Activated T-helper 1 cell treated with anti-CD3 and anti-CD28 coated beads, Interleukin-12 subunit alpha, Interleukin-12 subunit beta, Interleukin-2, Interleukin-4 antibody, amounts not matched to agents 30 ng/mL and 10 ng/mL and 1 ng/mL, durations not matched to agents 14 hours and 24 hours and 36 hours (primary cell): ENCODE measurements around the gene TMEM100. TPM values are rescaled to one million over a fixed set of nuclear protein-coding genes. Genes with fewer than 3 reads are reported as not detected.

Experiments used
- DNase-seq: peaks from one replicate; pipeline ENCODE4 v3.0.0; 2021; ENCODE audit warnings: low spot score
- H3K27ac Mint-ChIP-seq: one replicate; pipeline ENCODE4 v1.8.0; 2021; ENCODE audit warnings: mild to moderate bottlenecking, mixed read lengths
- H3K27me3 Mint-ChIP-seq: one replicate; pipeline ENCODE4 v1.8.0; 2022; ENCODE audit warnings: mild to moderate bottlenecking, moderate library complexity, mixed read lengths; ENCODE audit not compliant: insufficient read depth
- H3K36me3 Mint-ChIP-seq: one replicate; pipeline ENCODE4 v1.8.0; 2021; ENCODE audit warnings: low read depth, mixed read lengths
- H3K4me1 Mint-ChIP-seq: one replicate; pipeline ENCODE4 v1.8.0; 2021; ENCODE audit warnings: low read depth, mixed read lengths
- H3K4me3 Mint-ChIP-seq: one replicate; pipeline ENCODE4 v1.8.0; 2021; ENCODE audit warnings: mild to moderate bottlenecking, moderate library complexity, mixed read lengths
- H3K9me3 Mint-ChIP-seq: one replicate; pipeline ENCODE4 v1.8.0; 2021; ENCODE audit warnings: mixed read lengths
- intact Hi-C: fragments of 100-400 bp; cut with micrococcal nuclease; formaldehyde crosslinking; loops from one replicate; pipeline ENCODE4 v1.15.1; 2024
- total RNA-seq: library from RNA; stranded (reverse); gene quantifications from 2 replicates; pipeline ENCODE4 v1.2.3, GENCODE V29; 2022

The TMEM100 gene
- total RNA-seq, 1 donor from 2014 or later, result not detected

- Mint-ChIP-seq H3K27ac (no peak overlapping the region), H3K9me3 (no peaks in the 10 kb centered on the region), H3K27me3 (peaks cover 17% of the 10 kb centered on the region), H3K4me1 (peaks cover 2% of the 10 kb centered on the region), H3K4me3 (no peak overlapping the region), H3K36me3 (no peaks in the 10 kb centered on the region)
- intact Hi-C loops, result loop anchor here (10.0 kb wide), 1 partner anchor 574 kb away; no protein-coding TSS in a partner anchor
- no peak for DNase-seq
Measured at GRCh38 chr17:55740511-55741355, 18.1 kb upstream of the TMEM100 start.

GRCh38 chr17:55737976-55738501, 15.4 kb upstream of the TMEM100 start:
- H3K4me3 Mint-ChIP-seq, result no peak overlapping the region
- peaks cover 9% of the 10 kb centered on the region for H3K27me3 Mint-ChIP-seq
- H3K4me1 Mint-ChIP-seq, result peaks cover 21% of the 10 kb centered on the region
- intact Hi-C loops, result no loop called here
- no peak overlapping the region for H3K27ac Mint-ChIP-seq
- H3K36me3 Mint-ChIP-seq, result no peaks in the 10 kb centered on the region
- DNase-seq, result no peak
- H3K9me3 Mint-ChIP-seq, result no peaks in the 10 kb centered on the region

- intact Hi-C loops, result loop anchor here (2.0 kb wide), 2 partner anchors 17 to 285 kb away; no protein-coding TSS in a partner anchor
- no peaks in the 10 kb centered on the region for H3K36me3 Mint-ChIP-seq
- peaks cover 21% of the 10 kb centered on the region for H3K4me1 Mint-ChIP-seq
- no peak overlapping the region for H3K27ac Mint-ChIP-seq
- peaks cover 14% of the 10 kb centered on the region for H3K27me3 Mint-ChIP-seq
- no peak overlapping the region for H3K4me3 Mint-ChIP-seq
- DNase-seq, result peak; percentile 6
- no peaks in the 10 kb centered on the region for H3K9me3 Mint-ChIP-seq
Measured at GRCh38 chr17:55735731-55736405, 13.2 kb upstream of the TMEM100 start.

GRCh38 chr17:55734128-55734781, 11.6 kb upstream of the TMEM100 start:
- Mint-ChIP-seq H3K36me3 (no peaks in the 10 kb centered on the region), H3K4me3 (no peak overlapping the region), H3K27me3 (peaks cover 13% of the 10 kb centered on the region), H3K9me3 (no peaks in the 10 kb centered on the region), H3K27ac (peak overlapping the region; percentile 50), H3K4me1 (peaks cover 21% of the 10 kb centered on the region)
- DNase-seq, result no peak
- intact Hi-C loops, result loop anchor here (1.0 to 2.0 kb wide), 6 partner anchors 15 to 766 kb away; partner anchors contain the start of genes COX11 and STXBP4

- peaks cover 21% of the 10 kb centered on the region for H3K4me1 Mint-ChIP-seq
- H3K4me3 Mint-ChIP-seq, result no peak overlapping the region
- no peaks in the 10 kb centered on the region for H3K36me3 Mint-ChIP-seq
- H3K27ac Mint-ChIP-seq, result no peak overlapping the region
- H3K27me3 Mint-ChIP-seq, result peaks cover 24% of the 10 kb centered on the region
- H3K9me3 Mint-ChIP-seq, result no peaks in the 10 kb centered on the region
- intact Hi-C loops, result no loop called here
- DNase-seq, result no peak
Measured at GRCh38 chr17:55731586-55732250, 9.1 kb upstream of the TMEM100 start.

GRCh38 chr17:55730808-55731207, 8.1 kb upstream of the TMEM100 start:
- Mint-ChIP-seq H3K27me3 (peaks cover 28% of the 10 kb centered on the region), H3K9me3 (no peaks in the 10 kb centered on the region), H3K27ac (no peak overlapping the region), H3K4me1 (peaks cover 19% of the 10 kb centered on the region), H3K4me3 (no peak overlapping the region), H3K36me3 (no peaks in the 10 kb centered on the region)
- intact Hi-C loops, result no loop called here
- no peak for DNase-seq

GRCh38 chr17:55730380-55730779, 7.7 kb upstream of the TMEM100 start:
- no peak overlapping the region for H3K4me3 Mint-ChIP-seq
- H3K27me3 Mint-ChIP-seq, result peaks cover 30% of the 10 kb centered on the region
- no peaks in the 10 kb centered on the region for H3K36me3 Mint-ChIP-seq
- intact Hi-C loops, result no loop called here
- peaks cover 16% of the 10 kb centered on the region for H3K4me1 Mint-ChIP-seq
- no peak overlapping the region for H3K27ac Mint-ChIP-seq
- no peaks in the 10 kb centered on the region for H3K9me3 Mint-ChIP-seq
- DNase-seq, result no peak

- peaks cover 37% of the 10 kb centered on the region for H3K27me3 Mint-ChIP-seq
- H3K27ac Mint-ChIP-seq, result no peak overlapping the region
- no peak for DNase-seq
- intact Hi-C loops, result no loop called here
- no peaks in the 10 kb centered on the region for H3K9me3 Mint-ChIP-seq
- H3K4me3 Mint-ChIP-seq, result no peak overlapping the region
- no peaks in the 10 kb centered on the region for H3K36me3 Mint-ChIP-seq
- H3K4me1 Mint-ChIP-seq, result peaks cover 13% of the 10 kb centered on the region
Measured at GRCh38 chr17:55729484-55729883, 6.8 kb upstream of the TMEM100 start.

GRCh38 chr17:55728833-55729232, 6.2 kb upstream of the TMEM100 start:
- H3K27me3 Mint-ChIP-seq, result peaks cover 41% of the 10 kb centered on the region
- H3K36me3 Mint-ChIP-seq, result no peaks in the 10 kb centered on the region
- no peak for DNase-seq
- no peak overlapping the region for H3K4me3 Mint-ChIP-seq
- peaks cover 7% of the 10 kb centered on the region for H3K4me1 Mint-ChIP-seq
- intact Hi-C loops, result no loop called here
- H3K9me3 Mint-ChIP-seq, result no peaks in the 10 kb centered on the region
- H3K27ac Mint-ChIP-seq, result no peak overlapping the region

- Mint-ChIP-seq H3K4me3 (no peak overlapping the region), H3K27me3 (peaks cover 42% of the 10 kb centered on the region), H3K27ac (no peak overlapping the region), H3K4me1 (peaks cover 2% of the 10 kb centered on the region), H3K9me3 (no peaks in the 10 kb centered on the region), H3K36me3 (no peaks in the 10 kb centered on the region)
- intact Hi-C loops, result no loop called here
- DNase-seq, result no peak
Measured at GRCh38 chr17:55728361-55728760, 5.7 kb upstream of the TMEM100 start.

GRCh38 chr17:55727920-55728319, 5.3 kb upstream of the TMEM100 start:
- no peak overlapping the region for H3K4me3 Mint-ChIP-seq
- peaks cover 47% of the 10 kb centered on the region for H3K27me3 Mint-ChIP-seq
- H3K9me3 Mint-ChIP-seq, result no peaks in the 10 kb centered on the region
- intact Hi-C loops, result no loop called here
- H3K36me3 Mint-ChIP-seq, result no peaks in the 10 kb centered on the region
- no peak for DNase-seq
- H3K27ac Mint-ChIP-seq, result no peak overlapping the region
- no peaks in the 10 kb centered on the region for H3K4me1 Mint-ChIP-seq

GRCh38 chr17:55727275-55727674, 4.6 kb upstream of the TMEM100 start:
- Mint-ChIP-seq H3K4me3 (no peak overlapping the region), H3K9me3 (no peaks in the 10 kb centered on the region), H3K36me3 (no peaks in the 10 kb centered on the region), H3K27ac (no peak overlapping the region), H3K27me3 (peaks cover 52% of the 10 kb centered on the region), H3K4me1 (no peaks in the 10 kb centered on the region)
- intact Hi-C loops, result no loop called here
- no peak for DNase-seq
